ENCODE results near the gene C1orf185. TPM values are rescaled to one million over a fixed set of nuclear protein-coding genes. Genes with fewer than 3 reads are reported as not detected.

Gene C1orf185
- total RNA-seq, result not detected
- long read RNA-seq, donor 1, result 0 reads
- long read RNA-seq, donor 2, result 0 reads

- no peak for DNase-seq (ENCODE audit: low spot score)
- intact Hi-C loops (cut with DNase I), result no loop called here
These were observed at the start of gene C1orf185 for GRCh38 chr1:51101976-51102375. Gene C1orf185 (plus strand): TSS chr1:51102228. CDS start chr1:51102234, 6 bp downstream.

GRCh38 chr1:51058858-51059257 is 43.2 kb upstream of the C1orf185 start:
- intact Hi-C loops (cut with DNase I), result loop anchor here in 1 of 2 donors (10.0 kb wide), 1 partner anchor 714 kb away; no protein-coding TSS in a partner anchor
- DNase-seq (ENCODE audit: low spot score), result no peak

GRCh38 chr1:51061231-51061918 is 40.7 kb upstream of the C1orf185 start:
- no peak for DNase-seq (ENCODE audit: low spot score)
- intact Hi-C loops (cut with DNase I), result no loop called here

- intact Hi-C loops (cut with DNase I), result no loop called here
- no peak for DNase-seq (ENCODE audit: low spot score)
These were observed 38.9 kb upstream of the C1orf185 start for GRCh38 chr1:51063121-51063520.

- intact Hi-C loops (cut with DNase I), result no loop called here
- no peak for DNase-seq (ENCODE audit: low spot score)
These were observed 32.0 kb upstream of the C1orf185 start for GRCh38 chr1:51070011-51070410.

GRCh38 chr1:51070640-51071039 is 31.4 kb upstream of the C1orf185 start:
- intact Hi-C loops (cut with DNase I), result no loop called here
- DNase-seq (ENCODE audit: low spot score), result no peak

GRCh38 chr1:51071291-51072042 is 30.6 kb upstream of the C1orf185 start:
- no peak for DNase-seq (ENCODE audit: low spot score)
- intact Hi-C loops (cut with DNase I), result no loop called here

- intact Hi-C loops (cut with DNase I), result no loop called here
- DNase-seq (ENCODE audit: low spot score), result no peak
These were observed 30.0 kb upstream of the C1orf185 start for GRCh38 chr1:51072043-51072439.

GRCh38 chr1:51072651-51073050 is 29.4 kb upstream of the C1orf185 start:
- DNase-seq (ENCODE audit: low spot score), result no peak
- intact Hi-C loops (cut with DNase I), result no loop called here

GRCh38 chr1:51073456-51073855 is 28.6 kb upstream of the C1orf185 start:
- no peak for DNase-seq (ENCODE audit: low spot score)
- intact Hi-C loops (cut with DNase I), result no loop called here

- DNase-seq (ENCODE audit: low spot score), result no peak
- intact Hi-C loops (cut with DNase I), result no loop called here
These were observed 15.3 kb upstream of the C1orf185 start for GRCh38 chr1:51086496-51087271.

- intact Hi-C loops (cut with DNase I), result no loop called here
- no peak for DNase-seq (ENCODE audit: low spot score)
These were observed 13.6 kb upstream of the C1orf185 start for GRCh38 chr1:51088474-51088873.

- intact Hi-C loops (cut with DNase I), result no loop called here
- DNase-seq (ENCODE audit: low spot score), result no peak
These were observed 8.4 kb upstream of the C1orf185 start for GRCh38 chr1:51093581-51093980.

- intact Hi-C loops (cut with DNase I), result no loop called here
- DNase-seq (ENCODE audit: low spot score), result no peak
These were observed 4.9 kb upstream of the C1orf185 start for GRCh38 chr1:51097171-51097570.

- no peak for DNase-seq (ENCODE audit: low spot score)
- intact Hi-C loops (cut with DNase I), result no loop called here
These were observed 1.7 kb upstream of the C1orf185 start for GRCh38 chr1:51100264-51100880.

- no peak for DNase-seq (ENCODE audit: low spot score)
- intact Hi-C loops (cut with DNase I), result no loop called here
These were observed 12.1 kb downstream of the C1orf185 start for GRCh38 chr1:51114137-51114536.

GRCh38 chr1:51115714-51116404 is 13.8 kb downstream of the C1orf185 start:
- DNase-seq (ENCODE audit: low spot score), result no peak
- intact Hi-C loops (cut with DNase I), result no loop called here

- no peak for DNase-seq (ENCODE audit: low spot score)
- intact Hi-C loops (cut with DNase I), result no loop called here
These were observed 17.3 kb downstream of the C1orf185 start for GRCh38 chr1:51119331-51119730.

GRCh38 chr1:51120629-51121028 is 18.6 kb downstream of the C1orf185 start:
- intact Hi-C loops (cut with DNase I), result no loop called here
- DNase-seq (ENCODE audit: low spot score), result no peak
